Calu3 (cell line): ENCODE measurements around the gene FARP1. TPM values are rescaled to one million over a fixed set of nuclear protein-coding genes. Genes with fewer than 3 reads are reported as not detected.

Experiments used
- BruUV-seq: library from RNA; stranded (reverse); fragments of 400-500 nt; replicated peaks from 2 replicates; lab custom pipeline; 2021; lab: Mats Ljungman, UMichigan
- CTCF ChIA-PET: fragments of 300-600 bp; sonication (Branson Sonifier 250); formaldehyde crosslinking; loops from one replicate; lab custom pipeline; 2022; ENCODE audit warnings: antibody characterized with exemption; lab: Charles Lee
- DNase-seq: peaks from one replicate; pipeline ENCODE4 v3.0.0; 2022
- H3K27ac Mint-ChIP-seq: one replicate; pipeline ENCODE4 v1.8.0; 2022; ENCODE audit warnings: mixed read lengths; ENCODE audit not compliant: unreplicated experiment
- H3K27me3 Mint-ChIP-seq: one replicate; pipeline ENCODE4 v1.8.0; 2022; ENCODE audit warnings: mixed read lengths; ENCODE audit not compliant: unreplicated experiment
- H3K36me3 Mint-ChIP-seq: one replicate; pipeline ENCODE4 v1.8.0; 2022; ENCODE audit warnings: mild to moderate bottlenecking, moderate library complexity, mixed read lengths; ENCODE audit not compliant: insufficient read depth, unreplicated experiment
- H3K4me1 Mint-ChIP-seq: one replicate; pipeline ENCODE4 v1.8.0; 2022; ENCODE audit warnings: mild to moderate bottlenecking, low read depth, mixed read lengths; ENCODE audit not compliant: unreplicated experiment
- H3K4me3 Mint-ChIP-seq: one replicate; pipeline ENCODE4 v1.8.0; 2022; ENCODE audit warnings: mild to moderate bottlenecking, low read depth, moderate library complexity, mixed read lengths; ENCODE audit not compliant: unreplicated experiment
- H3K9me3 Mint-ChIP-seq: one replicate; pipeline ENCODE4 v1.8.0; 2022; ENCODE audit warnings: low read depth, mixed read lengths; ENCODE audit not compliant: unreplicated experiment
- CTCF ChIP-seq: fragments of 200-600 bp; IDR thresholded peaks from one replicate; pipeline ENCODE4 v1.8.0; 2022; ENCODE audit warnings: antibody characterized with exemption; ENCODE audit not compliant: unreplicated experiment
- intact Hi-C: fragments of 100-400 bp; cut with micrococcal nuclease; formaldehyde crosslinking; loops from one replicate; pipeline ENCODE4 v1.10.0; 2022; ENCODE audit not compliant: unreplicated experiment
- total RNA-seq: library from RNA; stranded (reverse); gene quantifications from 2 replicates; pipeline ENCODE4 v1.2.3, GENCODE V29; 2022

Gene FARP1
- total RNA-seq, 1 experiment from 2014 or later = 47.0 TPM

- BruUV-seq = no TSS peak
- Mint-ChIP-seq H3K9me3 (no peaks in the 10 kb centered on the region), H3K4me3 (no peak overlapping the region), H3K27me3 (no peaks in the 10 kb centered on the region), H3K4me1 (no peaks in the 10 kb centered on the region), H3K27ac (no peak overlapping the region), H3K36me3 (no peaks in the 10 kb centered on the region)
- no peak for TF ChIP-seq CTCF
- CTCF ChIA-PET = no interaction called here
- no peak for DNase-seq
- intact Hi-C loops = no loop called here
Measured at GRCh38 chr13:98374750-98375149, 231.9 kb downstream of the FARP1 start.

GRCh38 chr13:98377635-98378378 is 234.9 kb downstream of the FARP1 start:
- H3K36me3 Mint-ChIP-seq = no peaks in the 10 kb centered on the region

GRCh38 chr13:98384739-98385138 is 241.8 kb downstream of the FARP1 start:
- Mint-ChIP-seq H3K9me3 (no peaks in the 10 kb centered on the region), H3K4me3 (no peak overlapping the region), H3K36me3 (no peaks in the 10 kb centered on the region), H3K4me1 (no peaks in the 10 kb centered on the region), H3K27me3 (no peaks in the 10 kb centered on the region), H3K27ac (no peak overlapping the region)
- CTCF ChIA-PET = no interaction called here
- intact Hi-C loops = no loop called here
- TF ChIP-seq CTCF = no peak
- no peak for DNase-seq
- no TSS peak for BruUV-seq

More at GRCh38 chr13:98377635-98378378, 234.9 kb downstream of the FARP1 start:
- no peak for TF ChIP-seq CTCF
- no peak overlapping the region for H3K27ac Mint-ChIP-seq
- intact Hi-C loops = no loop called here
- H3K27me3 Mint-ChIP-seq = no peaks in the 10 kb centered on the region
- no peaks in the 10 kb centered on the region for H3K9me3 Mint-ChIP-seq
- BruUV-seq = no TSS peak
- H3K4me1 Mint-ChIP-seq = no peaks in the 10 kb centered on the region
- DNase-seq = no peak
- H3K4me3 Mint-ChIP-seq = no peak overlapping the region
- CTCF ChIA-PET = no interaction called here

GRCh38 chr13:98385606-98386005 is 242.7 kb downstream of the FARP1 start:
- DNase-seq = no peak
- intact Hi-C loops = no loop called here
- no TSS peak for BruUV-seq
- Mint-ChIP-seq H3K4me1 (no peaks in the 10 kb centered on the region), H3K4me3 (no peak overlapping the region), H3K36me3 (peaks cover under 1% of the 10 kb centered on the region), H3K27ac (no peak overlapping the region), H3K9me3 (no peaks in the 10 kb centered on the region), H3K27me3 (no peaks in the 10 kb centered on the region)
- CTCF ChIA-PET = interaction anchor here (0.7 kb wide), 1 partner anchor 474 kb away, joined by 3 read pairs; no protein-coding TSS in a partner anchor
- no peak for TF ChIP-seq CTCF
